ENCODE data around the gene NID2. TPM values are rescaled to one million over a fixed set of nuclear protein-coding genes. Genes with fewer than 3 reads are reported as not detected.

The NID2 gene
- total RNA-seq, 3 donors from 2014 or later, result 21.7 to 32.5 (median 28.8) TPM

- no peak for TF ChIP-seq CTCF (IDR thresholded peaks at IDR 0.05)
- Histone ChIP-seq H3K9me3 (no peaks in the 10 kb centered on the region), H3K4me3 (no peak overlapping the region), H3K36me3 (ENCODE audit: low read depth) (no peaks in the 10 kb centered on the region), H3K4me1 (ENCODE audit: low read depth) (no peaks in the 10 kb centered on the region)
- intact Hi-C loops (cut with DNase I, micrococcal nuclease), result no loop called here
- DNase-seq, result no peak
- ATAC-seq, result no peak
These were observed 57.3 kb downstream of the NID2 start for GRCh38 chr14:52011523-52011922.

- intact Hi-C loops (cut with DNase I, micrococcal nuclease), result no loop called here
- TF ChIP-seq CTCF (IDR thresholded peaks at IDR 0.05), result no peak
- Histone ChIP-seq H3K9me3 (no peaks in the 10 kb centered on the region), H3K4me3 (no peak overlapping the region), H3K4me1 (ENCODE audit: low read depth) (no peaks in the 10 kb centered on the region), H3K36me3 (ENCODE audit: low read depth) (no peaks in the 10 kb centered on the region)
- ATAC-seq (no peak), DNase-seq (no peak)
These were observed 58.6 kb downstream of the NID2 start for GRCh38 chr14:52010173-52010693.

GRCh38 chr14:52008136-52008535 lies 60.7 kb downstream of the NID2 start:
- no peak for TF ChIP-seq CTCF (IDR thresholded peaks at IDR 0.05)
- Histone ChIP-seq H3K9me3 (no peaks in the 10 kb centered on the region), H3K4me3 (no peak overlapping the region), H3K4me1 (ENCODE audit: low read depth) (peaks cover 1% of the 10 kb centered on the region), H3K36me3 (ENCODE audit: low read depth) (no peaks in the 10 kb centered on the region)
- intact Hi-C loops (cut with DNase I, micrococcal nuclease), result no loop called here
- DNase-seq (no peak), ATAC-seq (no peak)

GRCh38 chr14:52007637-52008036 lies 61.2 kb downstream of the NID2 start:
- Histone ChIP-seq H3K36me3 (ENCODE audit: low read depth) (no peaks in the 10 kb centered on the region), H3K4me1 (ENCODE audit: low read depth) (peaks cover 6% of the 10 kb centered on the region), H3K4me3 (no peak overlapping the region), H3K9me3 (no peaks in the 10 kb centered on the region)
- intact Hi-C loops (cut with DNase I, micrococcal nuclease), result no loop called here
- no peak for TF ChIP-seq CTCF (IDR thresholded peaks at IDR 0.05)
- ATAC-seq, result no peak
- DNase-seq, result no peak

GRCh38 chr14:52007211-52007610 lies 61.6 kb downstream of the NID2 start:
- Histone ChIP-seq H3K36me3 (ENCODE audit: low read depth) (no peaks in the 10 kb centered on the region), H3K9me3 (no peaks in the 10 kb centered on the region), H3K4me1 (ENCODE audit: low read depth) (peaks cover 10% of the 10 kb centered on the region), H3K4me3 (no peak overlapping the region)
- TF ChIP-seq CTCF (IDR thresholded peaks at IDR 0.05), result no peak
- intact Hi-C loops (cut with DNase I, micrococcal nuclease), result no loop called here
- ATAC-seq, result no peak
- DNase-seq, result no peak

GRCh38 chr14:52006361-52006760 lies 62.5 kb downstream of the NID2 start:
- intact Hi-C loops (cut with DNase I, micrococcal nuclease), result no loop called here
- no peaks in the 10 kb centered on the region for H3K36me3 ChIP-seq (ENCODE audit: low read depth)
- DNase-seq, result no peak
- no peak for TF ChIP-seq CTCF (IDR thresholded peaks at IDR 0.05)
- no peak for ATAC-seq
- peaks cover 11% of the 10 kb centered on the region for H3K4me1 ChIP-seq (ENCODE audit: low read depth)
- H3K4me3 ChIP-seq, result no peak overlapping the region
- H3K9me3 ChIP-seq, result no peaks in the 10 kb centered on the region

Measured in mucosa of descending colon (tissue), 3 donors.